ENCODE measurements around the gene ST6GALNAC5.

The ST6GALNAC5 gene

GRCh38 chr1:76909311-76909710 lies 42.0 kb downstream of the ST6GALNAC5 start:
- H3K27me3 Mint-ChIP-seq (ENCODE audit: low read depth, poor library complexity) = no peaks in the 10 kb centered on the region
- no peaks in the 10 kb centered on the region for H3K4me1 Mint-ChIP-seq
- DNase-seq = no peak
- peaks cover 11% of the 10 kb centered on the region for H3K36me3 Mint-ChIP-seq (ENCODE audit: low read depth)
- H3K27ac Mint-ChIP-seq = no peak overlapping the region
- H3K9me3 Mint-ChIP-seq = peaks cover 16% of the 10 kb centered on the region
- no peak overlapping the region for H3K4me3 Mint-ChIP-seq
- TF ChIP-seq CTCF (IDR thresholded peaks at IDR 0.05) = no peak

- peaks cover 3% of the 10 kb centered on the region for H3K9me3 Mint-ChIP-seq
- H3K27ac Mint-ChIP-seq = peak overlapping the region; percentile 96
- TF ChIP-seq CTCF (IDR thresholded peaks at IDR 0.05) = no peak
- H3K4me3 Mint-ChIP-seq = no peak overlapping the region
- DNase-seq = no peak
- no peaks in the 10 kb centered on the region for H3K36me3 Mint-ChIP-seq (ENCODE audit: low read depth)
- H3K27me3 Mint-ChIP-seq (ENCODE audit: low read depth, poor library complexity) = no peaks in the 10 kb centered on the region
- peaks cover 17% of the 10 kb centered on the region for H3K4me1 Mint-ChIP-seq
These were observed 51.8 kb downstream of the ST6GALNAC5 start for GRCh38 chr1:76919085-76919484.

GRCh38 chr1:76921590-76921989 lies 54.3 kb downstream of the ST6GALNAC5 start:
- no peak overlapping the region for H3K27ac Mint-ChIP-seq
- no peak for TF ChIP-seq CTCF (IDR thresholded peaks at IDR 0.05)
- H3K4me1 Mint-ChIP-seq = peaks cover 17% of the 10 kb centered on the region
- H3K36me3 Mint-ChIP-seq (ENCODE audit: low read depth) = no peaks in the 10 kb centered on the region
- H3K27me3 Mint-ChIP-seq (ENCODE audit: low read depth, poor library complexity) = no peaks in the 10 kb centered on the region
- H3K4me3 Mint-ChIP-seq = no peak overlapping the region
- DNase-seq = no peak
- H3K9me3 Mint-ChIP-seq = no peaks in the 10 kb centered on the region

- H3K4me3 Mint-ChIP-seq = no peak overlapping the region
- H3K27me3 Mint-ChIP-seq (ENCODE audit: low read depth, poor library complexity) = no peaks in the 10 kb centered on the region
- H3K9me3 Mint-ChIP-seq = peaks cover 4% of the 10 kb centered on the region
- no peak overlapping the region for H3K27ac Mint-ChIP-seq
- DNase-seq = no peak
- no peak for TF ChIP-seq CTCF (IDR thresholded peaks at IDR 0.05)
- H3K36me3 Mint-ChIP-seq (ENCODE audit: low read depth) = peaks cover 4% of the 10 kb centered on the region
- no peaks in the 10 kb centered on the region for H3K4me1 Mint-ChIP-seq
These were observed 58.5 kb downstream of the ST6GALNAC5 start for GRCh38 chr1:76925825-76926224.

- Mint-ChIP-seq H3K27me3 (ENCODE audit: low read depth, poor library complexity) (no peaks in the 10 kb centered on the region), H3K9me3 (peaks cover 4% of the 10 kb centered on the region), H3K4me1 (no peaks in the 10 kb centered on the region), H3K27ac (no peak overlapping the region), H3K4me3 (no peak overlapping the region), H3K36me3 (ENCODE audit: low read depth) (peaks cover 4% of the 10 kb centered on the region)
- no peak for DNase-seq
- no peak for TF ChIP-seq CTCF (IDR thresholded peaks at IDR 0.05)
These were observed 61.2 kb downstream of the ST6GALNAC5 start for GRCh38 chr1:76928522-76928921.

GRCh38 chr1:76929136-76929535 lies 61.9 kb downstream of the ST6GALNAC5 start:
- Mint-ChIP-seq H3K27me3 (ENCODE audit: low read depth, poor library complexity) (no peaks in the 10 kb centered on the region), H3K27ac (no peak overlapping the region), H3K4me3 (no peak overlapping the region), H3K9me3 (peaks cover 4% of the 10 kb centered on the region), H3K36me3 (ENCODE audit: low read depth) (peaks cover 4% of the 10 kb centered on the region), H3K4me1 (no peaks in the 10 kb centered on the region)
- DNase-seq = no peak
- no peak for TF ChIP-seq CTCF (IDR thresholded peaks at IDR 0.05)
